NCI-H2196 (cell line): ENCODE measurements around the gene MLXIPL.
"Not testable (repeated sequence)": the region's sequence is repeated elsewhere in the genome, so short reads cannot be mapped to it uniquely, and the experiment has no call there.

Experiments
- DNase-seq: peaks from one replicate; lab custom pipeline; 2025; ENCODE audit not compliant: unreplicated experiment; lab: John Stamatoyannopoulos, UW

The MLXIPL gene

DNA sequence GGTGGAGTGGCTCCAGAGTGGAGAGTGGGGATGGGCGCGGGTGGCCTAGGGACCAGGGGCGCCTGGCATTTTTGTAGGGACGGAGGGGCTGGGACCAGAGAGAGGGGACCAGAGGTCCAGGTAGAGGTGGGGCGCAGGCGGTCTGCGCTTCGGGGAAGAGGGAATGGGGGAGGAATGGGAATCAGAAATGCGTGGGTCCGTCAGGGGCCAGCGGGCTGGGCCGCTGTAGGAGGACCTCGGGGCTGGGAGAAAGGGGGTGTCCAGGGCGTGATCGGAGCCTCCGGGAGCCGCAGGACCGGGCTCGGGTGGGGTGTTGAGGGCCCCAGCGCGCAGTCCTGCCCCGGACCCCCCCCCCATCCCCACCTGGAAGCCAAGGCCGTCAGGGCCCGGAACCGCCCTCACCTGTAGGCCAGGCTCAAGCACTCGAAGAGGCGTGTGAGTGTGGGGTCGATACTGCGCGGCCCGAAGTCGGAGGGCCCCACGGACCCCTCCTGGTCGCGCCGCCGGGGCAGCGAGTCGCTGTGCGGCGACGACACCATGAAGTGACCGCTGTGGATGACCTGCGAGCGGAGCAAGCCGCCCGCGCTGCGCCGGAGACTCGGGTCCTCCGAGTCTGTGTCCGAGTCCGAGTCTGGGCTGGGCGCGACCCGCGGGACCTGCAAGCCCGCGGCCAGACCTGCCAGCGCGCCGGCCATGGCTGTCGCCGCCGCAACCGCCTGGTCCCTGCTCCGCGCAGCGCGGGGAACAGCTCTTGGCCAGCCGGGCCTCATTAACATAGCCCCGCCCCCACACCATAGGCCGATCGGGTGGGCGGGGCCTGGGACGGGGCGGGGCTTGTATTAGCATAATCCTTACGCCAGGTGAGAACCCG lies at the start of gene MLXIPL:
Gene MLXIPL (minus strand): TSS at position 725 of the 871 bp plus-strand sequence. CDS start 30 bp downstream, at position 695.
- DNase-seq, result peak; percentile 92

DNA sequence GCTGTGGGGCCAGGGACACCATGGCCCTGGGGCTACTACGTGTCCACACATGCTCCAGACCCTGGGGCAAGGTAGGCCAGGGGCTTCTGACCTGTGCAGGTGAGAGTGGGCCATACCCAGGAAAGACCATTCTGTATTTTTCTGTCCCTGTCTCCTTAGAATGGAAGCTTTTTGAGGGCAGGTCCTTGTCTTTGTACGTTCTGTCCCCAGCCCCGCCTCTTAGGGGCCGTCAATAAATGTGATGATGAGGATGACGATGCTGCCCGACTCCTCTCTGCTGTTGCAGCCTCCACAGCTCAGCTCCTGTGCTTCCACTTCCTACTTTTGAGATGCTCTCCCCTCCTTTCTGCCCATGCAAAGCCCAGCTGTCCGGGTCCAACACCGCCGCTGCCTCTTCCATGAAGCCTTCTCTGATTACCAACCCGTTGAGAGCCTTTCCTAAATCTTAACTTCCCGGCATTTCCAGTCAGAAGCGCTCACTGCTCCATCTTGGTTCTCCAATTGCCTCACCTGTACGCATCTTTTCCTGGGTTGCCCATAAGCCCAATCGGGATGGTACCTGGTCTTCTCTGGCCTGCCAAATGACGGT lies 47.6 kb upstream of the MLXIPL start:
- DNase-seq, result no peak

DNA sequence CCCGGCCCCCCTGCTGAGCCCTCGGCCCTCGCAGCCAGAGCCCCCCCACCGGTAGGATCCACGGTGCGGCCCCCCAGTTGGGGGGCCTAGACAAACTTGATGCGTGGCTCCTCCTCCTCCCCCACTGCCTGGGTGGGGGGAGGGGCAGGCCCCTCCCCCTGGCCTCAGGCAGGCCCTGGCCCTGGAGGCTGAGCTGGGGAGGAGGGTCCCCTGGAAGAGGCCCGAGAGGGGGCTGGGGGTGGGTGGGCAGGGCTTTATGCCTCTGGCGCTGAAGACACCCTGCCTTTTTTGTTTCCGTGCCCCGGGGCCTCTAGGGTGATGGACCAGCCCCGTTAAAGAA lies 47.0 kb upstream of the MLXIPL start:
- no peak for DNase-seq

DNA sequence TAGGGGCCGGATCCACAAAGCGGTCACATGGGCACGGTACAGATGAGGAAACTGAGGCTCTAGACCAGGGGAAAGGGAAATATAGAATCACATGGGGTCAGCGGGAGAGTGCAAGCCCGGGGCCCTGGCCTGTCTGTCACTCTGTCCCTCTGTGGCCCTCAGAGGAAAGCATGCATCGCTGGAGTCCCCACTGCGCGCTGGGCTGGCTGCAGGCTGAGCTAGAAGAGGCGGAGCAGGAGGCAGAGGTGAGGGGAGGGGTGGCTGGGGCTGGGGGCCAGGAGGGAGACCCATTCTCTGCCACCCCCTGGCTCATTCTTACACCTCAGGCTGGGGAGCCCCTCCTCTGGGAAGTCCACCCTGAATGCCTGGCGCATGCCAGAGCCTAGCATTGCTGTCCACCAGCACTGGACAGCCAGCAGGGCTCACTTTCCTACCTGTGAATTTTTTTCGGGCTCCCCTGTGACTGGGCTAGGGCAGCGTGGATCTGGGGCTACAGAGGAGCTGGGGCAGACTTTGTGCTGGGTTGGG lies 45.6 kb upstream of the MLXIPL start:
- DNase-seq, result no peak

GRCh38 chr7:73669288-73669701 lies 45.0 kb upstream of the MLXIPL start:
- no peak for DNase-seq

DNA sequence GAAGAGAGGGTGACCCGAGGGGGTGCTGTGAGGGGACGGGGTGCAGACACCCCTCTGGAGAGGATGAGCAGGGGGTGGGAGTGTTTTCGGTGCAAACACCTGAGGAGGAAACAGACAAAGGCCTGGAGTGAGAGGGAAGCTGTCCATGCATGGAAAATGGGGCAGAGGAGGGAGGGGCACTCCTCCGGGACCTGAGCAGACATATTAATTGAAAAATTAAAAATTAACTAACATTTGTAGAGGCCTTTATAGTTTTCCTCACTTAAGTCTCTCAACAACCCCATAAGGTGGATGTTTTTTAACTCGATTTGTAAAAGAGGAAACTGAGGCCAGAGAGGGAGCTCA lies 44.5 kb upstream of the MLXIPL start:
- no peak for DNase-seq

DNA sequence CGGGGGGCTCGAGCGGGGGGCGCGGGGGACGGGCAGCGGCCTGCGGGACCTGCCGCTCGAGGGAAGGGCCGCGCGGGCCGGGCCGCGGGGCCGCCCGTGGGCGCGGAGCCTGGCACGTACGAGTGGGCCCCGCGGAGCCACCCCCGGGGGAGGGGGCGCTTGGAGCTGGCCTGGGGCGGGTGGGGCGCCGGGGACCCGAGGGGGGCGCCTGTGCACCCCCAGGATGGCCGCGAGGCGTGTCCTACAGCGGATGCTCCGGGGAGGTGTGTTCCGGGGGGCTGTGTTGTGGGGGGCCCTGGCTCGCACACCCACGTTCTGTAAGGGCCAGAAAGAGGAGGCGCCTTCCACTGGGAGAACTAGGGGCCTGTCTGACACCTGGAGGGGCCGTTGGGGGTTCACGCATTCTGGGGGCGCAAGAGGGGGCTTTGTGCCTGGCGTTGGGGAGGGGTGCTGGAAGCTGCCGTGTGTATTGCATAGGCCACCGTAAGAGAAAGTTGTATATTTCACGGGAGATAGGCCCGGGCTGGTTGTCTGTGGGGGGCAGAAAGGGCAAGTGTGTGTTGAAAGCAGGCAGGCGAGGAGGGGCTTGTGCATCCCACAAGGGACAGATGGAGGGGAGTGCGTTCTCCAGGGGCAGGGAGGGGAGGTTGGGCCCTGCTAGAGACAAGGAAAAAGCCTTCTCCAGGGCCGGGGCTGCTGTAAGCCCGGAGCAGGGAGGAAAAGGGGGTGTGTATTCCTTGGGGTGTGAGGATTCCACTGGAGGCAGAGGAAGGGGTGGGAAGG lies 44.0 kb upstream of the MLXIPL start:
- DNase-seq, result no peak

GRCh38 chr7:73667344-73668102 lies 43.2 kb upstream of the MLXIPL start, which contains the start of gene VPS37D:
TSS of gene VPS37D (plus strand) at chr7:73667831. CDS start at chr7:73667959, 128 bp downstream.
- peak; percentile 95 for DNase-seq

GRCh38 chr7:73663033-73663432 lies 38.7 kb upstream of the MLXIPL start:
- no peak for DNase-seq

GRCh38 chr7:73660594-73660993 lies 36.3 kb upstream of the MLXIPL start:
- DNase-seq, result not testable (repeated sequence)

- no peak for DNase-seq
Observed at GRCh38 chr7:73659983-73660382, 35.7 kb upstream of the MLXIPL start.

DNA sequence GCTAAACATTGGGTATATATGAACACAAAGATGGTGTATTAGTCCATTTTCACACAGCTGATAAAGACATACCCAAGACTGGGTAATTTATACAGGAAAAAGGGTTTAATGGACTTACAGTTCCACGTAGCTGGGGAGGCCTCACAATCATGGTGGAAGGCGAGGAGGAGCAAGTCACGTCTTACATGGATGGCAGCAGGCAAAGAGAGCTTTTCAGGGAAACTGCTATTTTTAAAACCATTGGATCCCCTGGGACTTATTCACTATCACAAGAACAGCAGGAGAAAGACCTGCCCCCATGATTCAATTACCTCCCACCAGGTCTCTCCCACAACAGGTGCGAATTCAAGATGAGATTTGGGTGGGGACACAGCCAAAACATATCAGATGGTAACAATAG lies 31.0 kb upstream of the MLXIPL start:
- not testable (repeated sequence) for DNase-seq

GRCh38 chr7:73652541-73652949 lies 28.2 kb upstream of the MLXIPL start:
- no peak for DNase-seq

DNA sequence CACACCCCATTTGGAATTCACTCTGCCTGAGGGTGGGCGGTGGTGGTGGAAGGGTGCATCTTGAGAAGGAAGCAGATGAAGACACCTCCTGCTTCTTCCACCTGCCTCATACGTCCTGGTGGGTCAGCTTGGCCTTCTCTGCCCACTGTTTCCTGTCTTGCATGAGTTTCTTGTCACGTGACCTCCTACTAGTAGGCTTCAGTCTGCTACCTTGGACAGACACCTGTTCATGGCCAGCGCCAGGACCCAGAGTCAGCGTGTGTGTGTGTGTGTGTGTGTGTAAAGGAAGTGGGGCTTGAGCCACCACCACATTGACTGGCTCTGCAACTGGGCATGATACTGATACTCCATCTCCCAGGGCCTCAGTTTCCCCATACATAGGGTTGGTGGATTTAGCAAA lies 26.2 kb upstream of the MLXIPL start:
- DNase-seq, result no peak

DNA sequence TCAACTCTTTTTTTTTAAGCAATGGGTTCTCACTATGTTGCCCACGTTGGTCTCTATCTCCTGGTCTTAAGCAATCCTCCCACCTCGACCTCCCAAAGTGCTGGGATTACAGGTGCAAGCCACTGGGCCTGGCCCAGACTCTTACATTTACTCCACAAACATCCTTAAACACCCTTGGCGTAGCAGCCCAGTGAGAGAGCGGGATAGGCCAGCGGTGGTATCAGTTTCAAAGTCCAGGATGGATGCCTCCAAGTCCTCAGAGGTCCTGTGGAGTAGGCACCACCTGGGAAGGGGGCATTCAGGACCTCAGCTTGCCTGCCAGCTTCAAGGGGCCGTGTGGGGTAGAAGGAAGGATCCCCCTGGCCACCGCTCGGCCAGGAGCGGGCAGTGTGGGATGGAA lies 25.3 kb upstream of the MLXIPL start:
- DNase-seq, result no peak

- no peak for DNase-seq
Observed at GRCh38 chr7:73648593-73649332, 24.4 kb upstream of the MLXIPL start.

DNA sequence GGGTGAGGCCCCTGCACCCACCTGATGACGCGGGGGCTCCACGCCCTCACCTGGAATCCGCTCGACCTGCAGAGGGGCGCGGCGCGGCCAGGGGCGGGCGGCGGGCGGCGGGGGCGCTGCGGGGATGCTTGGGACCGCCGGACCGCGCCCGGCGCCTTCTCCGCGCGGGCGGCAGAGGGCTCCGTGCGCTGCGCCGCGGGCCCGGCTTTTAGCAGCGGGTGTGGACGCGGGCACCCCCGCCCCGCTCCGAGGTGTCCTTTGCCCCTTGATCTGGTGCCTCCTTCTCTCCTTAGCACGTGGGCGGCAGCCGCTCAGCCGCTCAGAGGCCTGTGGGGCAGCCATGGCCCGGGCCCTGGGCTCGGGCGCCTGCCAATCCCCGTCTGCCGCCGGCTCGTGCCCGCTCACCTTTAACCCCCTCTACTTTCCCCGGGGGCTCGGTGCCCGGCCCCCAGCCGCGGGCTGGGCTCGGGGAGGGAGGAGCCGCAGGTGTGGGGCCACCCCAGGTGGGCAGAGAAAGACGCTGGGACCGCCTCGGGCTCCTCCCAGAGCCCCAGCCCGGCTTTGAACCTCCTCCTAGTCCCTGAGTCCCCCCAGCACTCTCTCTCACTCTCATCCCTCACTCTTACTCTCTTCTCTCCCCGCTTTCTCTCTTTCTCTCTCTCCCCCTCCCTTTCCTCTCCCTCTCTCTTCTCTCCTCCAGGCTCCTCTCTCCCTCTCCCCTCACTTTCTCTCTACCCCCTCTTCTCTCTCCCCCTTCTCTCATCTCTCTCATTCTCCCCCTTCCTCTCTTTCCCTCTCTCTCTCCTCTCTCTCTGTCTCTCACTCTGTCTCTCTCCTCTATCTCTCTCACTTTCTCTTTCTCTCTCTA lies 23.6 kb upstream of the MLXIPL start:
- peak; percentile 32 for DNase-seq

DNA sequence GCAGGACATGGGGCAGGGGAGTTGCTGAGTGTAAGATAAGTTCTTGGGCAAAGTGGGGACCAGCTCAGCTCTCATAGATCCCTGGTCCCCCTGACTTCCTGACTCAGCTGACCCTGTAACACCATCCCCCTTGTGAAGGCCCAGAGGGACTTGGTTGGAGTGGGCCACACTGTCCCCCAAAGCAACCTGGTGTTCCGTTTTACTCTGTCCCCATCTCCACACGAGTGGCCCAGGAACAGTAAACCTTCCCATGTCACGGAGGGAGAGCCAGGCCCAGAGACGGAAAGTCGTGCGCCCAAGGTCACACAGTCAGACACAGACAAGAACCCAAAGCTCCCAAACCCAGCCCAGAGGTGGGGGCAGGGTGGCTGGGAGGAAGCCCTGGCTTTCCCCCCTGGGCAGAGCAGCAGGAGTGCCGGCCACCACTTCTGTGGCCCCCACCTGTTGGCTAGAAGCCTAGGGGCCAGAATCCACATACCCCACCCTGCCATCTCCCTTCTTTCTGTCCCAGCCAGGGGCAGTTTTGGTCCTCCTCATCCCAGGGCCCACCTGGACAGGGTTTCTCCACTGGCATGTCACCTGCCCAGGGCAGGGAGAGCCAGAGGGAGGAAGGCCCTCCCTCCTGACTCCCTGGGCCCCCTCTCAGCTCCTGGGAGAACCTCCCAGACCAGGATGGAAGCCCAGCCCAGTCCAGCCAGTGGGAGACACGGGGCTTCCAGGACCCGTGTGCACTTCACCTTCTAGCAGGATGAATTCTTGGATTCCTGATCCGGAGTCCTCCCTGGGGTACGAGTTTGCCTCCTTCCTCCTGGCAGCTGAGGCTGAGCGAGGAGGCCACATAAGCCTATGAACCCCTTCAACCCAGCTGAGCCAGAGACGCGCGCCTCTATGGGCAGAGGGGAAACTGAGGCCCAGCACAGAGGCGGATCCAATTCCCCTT lies 22.7 kb upstream of the MLXIPL start:
- DNase-seq, result no peak
